Jurkat, Clone E6-1 (cell line): ENCODE measurements around the gene MLPH.

Source experiments
- DNase-seq: peaks from one replicate; pipeline ENCODE4 v3.0.0-alpha.2; 2011; ENCODE audit warnings: low read depth, low spot score
- H3K4me3 ChIP-seq: 2 replicates; pipeline ENCODE4 v1.5.1; 2011; ENCODE audit warnings: mild to moderate bottlenecking, low read length, control low read depth, moderate library complexity

Gene MLPH

DNA sequence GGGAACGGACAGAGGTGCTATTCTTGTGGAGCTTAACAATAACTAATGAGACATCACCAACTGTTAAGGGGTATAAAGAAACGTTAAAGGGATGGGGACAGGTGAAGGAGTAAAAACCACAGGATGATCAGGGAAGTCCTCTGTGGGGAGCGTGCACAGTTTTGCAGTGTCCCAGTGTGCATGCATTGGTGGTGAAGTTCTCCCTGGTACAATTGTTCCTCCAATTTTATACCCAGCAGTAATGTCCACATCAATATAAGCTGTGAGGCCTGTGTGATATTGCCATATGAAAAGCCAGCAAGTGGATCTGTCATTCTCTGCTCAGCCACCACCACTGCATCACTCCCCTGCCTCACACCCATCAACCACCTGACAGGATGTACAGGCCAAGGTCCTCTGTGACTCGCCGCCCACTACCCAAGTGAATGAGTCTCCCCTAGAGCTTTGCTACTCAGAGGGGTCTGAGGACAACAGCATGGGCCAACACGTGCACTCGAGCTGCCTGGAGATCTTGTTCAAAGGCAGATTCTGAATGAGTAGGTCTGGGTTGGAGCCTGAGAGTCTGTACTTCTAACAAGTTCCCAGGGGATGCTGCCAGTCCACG, 4.6 kb downstream of the MLPH start:
- DNase-seq: no peak
- no peak overlapping the region for H3K4me3 ChIP-seq

- no peak overlapping the region for H3K4me3 ChIP-seq
- no peak for DNase-seq
Observed at GRCh38 chr2:237492137-237492890, 5.3 kb downstream of the MLPH start.

DNA sequence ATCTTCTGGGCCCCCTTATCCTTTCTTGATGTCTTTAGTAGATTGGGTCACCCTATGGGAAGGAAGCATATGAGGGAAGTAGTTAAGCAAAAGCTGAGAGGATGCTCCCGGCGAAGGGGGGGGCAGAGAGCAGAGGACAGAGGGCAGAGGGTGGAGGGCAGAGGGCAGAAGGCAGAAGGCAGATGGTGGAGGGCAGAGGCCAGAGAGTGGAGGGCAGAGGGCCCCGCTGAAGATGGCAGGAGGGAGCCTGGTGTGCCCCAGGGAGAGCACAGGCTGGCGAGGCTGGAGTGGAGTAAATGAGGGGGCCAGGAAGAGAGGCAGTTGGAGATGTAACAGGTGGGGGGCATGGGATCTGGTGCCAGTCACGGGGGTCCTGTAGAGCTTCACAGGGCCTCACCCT, 7.0 kb downstream of the MLPH start:
- no peak overlapping the region for H3K4me3 ChIP-seq

DNA sequence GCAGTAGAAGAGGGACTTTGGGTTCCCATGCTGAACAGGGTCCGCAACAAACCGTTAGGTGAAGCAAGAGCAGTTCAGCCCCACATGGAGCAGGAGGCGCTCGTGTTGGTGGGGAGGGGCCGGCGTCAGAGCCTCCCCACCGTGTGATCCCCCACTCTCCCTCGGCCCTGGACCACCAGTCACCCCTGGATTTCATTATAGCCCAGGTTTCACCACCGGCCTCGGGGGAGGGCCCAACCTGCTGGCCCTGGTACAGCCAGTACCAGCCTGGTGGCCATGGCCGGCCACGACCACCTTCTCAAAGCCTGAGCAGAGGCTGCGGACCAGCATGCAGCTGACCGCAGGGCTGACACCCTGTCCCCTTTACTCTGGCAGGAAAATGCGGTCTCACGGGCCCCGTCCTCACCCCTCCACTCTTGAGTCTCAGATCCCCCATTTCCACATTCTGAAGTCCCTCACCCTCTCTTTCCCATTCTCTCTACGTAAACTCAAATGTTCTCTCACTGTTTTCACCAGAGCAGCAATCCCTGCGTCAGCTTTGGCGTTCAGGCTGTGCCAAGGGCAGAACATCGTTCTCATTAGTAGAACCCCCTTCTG, 8.6 kb downstream of the MLPH start:
- DNase-seq: no peak
- no peak overlapping the region for H3K4me3 ChIP-seq

More for the DNA sequence above, 7.0 kb downstream of the MLPH start:
- DNase-seq: no peak

DNA sequence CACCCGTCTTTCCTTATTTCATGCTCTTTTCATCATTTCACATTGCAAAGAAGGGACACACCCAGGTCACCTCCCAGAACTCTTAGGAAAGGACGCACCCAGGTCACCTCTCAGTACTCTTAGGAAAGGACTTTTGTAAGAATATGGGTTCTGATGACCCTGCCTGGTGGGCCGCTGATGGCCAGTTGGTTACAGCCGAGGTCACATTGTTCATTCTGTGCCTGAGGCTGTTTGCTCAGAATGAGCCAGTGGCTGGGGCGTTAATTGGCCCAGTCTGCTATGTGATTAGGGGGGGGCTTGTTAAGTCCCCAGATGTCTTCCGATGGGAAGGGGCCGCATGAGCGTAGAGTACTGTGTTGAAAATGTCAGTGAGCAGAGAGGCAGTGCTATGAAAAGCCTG, 9.4 kb downstream of the MLPH start:
- DNase-seq: no peak
- no peak overlapping the region for H3K4me3 ChIP-seq

GRCh38 chr2:237497009-237497837, 10.2 kb downstream of the MLPH start:
- no peak for DNase-seq
- no peak overlapping the region for H3K4me3 ChIP-seq

- DNase-seq: no peak
- no peak overlapping the region for H3K4me3 ChIP-seq
Observed at GRCh38 chr2:237497838-237498186, 10.8 kb downstream of the MLPH start.

DNA sequence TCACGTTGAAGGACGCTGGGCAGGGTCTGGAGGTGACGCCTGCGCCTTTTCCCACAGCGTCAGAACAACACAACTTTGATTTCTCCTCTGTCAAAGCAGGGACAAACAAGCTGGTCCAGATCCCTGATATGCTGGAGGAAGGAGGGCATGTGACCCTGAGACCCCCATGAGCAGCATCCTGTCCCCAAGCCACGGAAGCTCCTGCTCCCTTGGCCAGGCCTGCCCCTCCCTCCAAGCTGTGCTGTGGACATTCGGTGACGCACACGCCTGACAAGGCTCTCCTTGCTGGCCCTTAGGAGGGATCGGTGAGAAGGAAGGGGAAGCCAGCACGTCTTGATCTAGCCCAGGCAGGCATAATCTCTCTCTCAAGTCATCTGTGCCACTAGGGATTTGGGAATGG, 11.3 kb downstream of the MLPH start:
- no peak overlapping the region for H3K4me3 ChIP-seq
- DNase-seq: no peak

GRCh38 chr2:237500681-237501424, 13.8 kb downstream of the MLPH start:
- no peak overlapping the region for H3K4me3 ChIP-seq
- DNase-seq: no peak

DNA sequence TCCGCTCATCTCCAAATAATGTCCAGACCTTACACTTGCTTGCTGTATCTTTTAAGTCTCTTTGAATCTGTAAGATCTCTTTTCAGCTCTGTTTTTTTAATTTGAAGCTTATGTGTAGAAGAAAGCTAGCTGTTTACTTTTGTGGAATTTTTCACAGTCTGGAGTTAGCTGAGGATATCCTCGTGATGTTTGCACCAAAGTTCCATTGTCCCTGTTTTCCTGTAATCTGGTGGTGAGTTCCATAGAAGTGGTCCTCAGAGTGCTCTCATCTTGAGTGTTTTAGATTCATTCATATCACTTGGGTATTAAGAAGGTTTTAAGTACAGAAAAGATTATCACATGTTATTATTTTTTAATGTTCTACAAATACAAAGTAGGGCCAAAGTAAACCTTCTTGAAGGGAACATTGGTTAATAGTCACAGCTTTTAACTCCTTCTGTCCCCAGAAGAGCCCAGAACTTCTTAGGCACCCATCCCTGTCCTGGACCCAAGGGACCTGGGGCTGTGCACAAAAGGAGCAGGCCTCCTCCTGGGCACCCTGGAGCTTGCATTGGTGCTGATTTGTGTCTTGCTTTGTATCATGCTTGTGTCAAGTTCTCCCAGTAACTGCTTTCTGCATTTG, 15.0 kb downstream of the MLPH start:
- no peak overlapping the region for H3K4me3 ChIP-seq
- no peak for DNase-seq

GRCh38 chr2:237503201-237503600, 16.1 kb downstream of the MLPH start:
- DNase-seq: no peak
- H3K4me3 ChIP-seq: no peak overlapping the region

DNA sequence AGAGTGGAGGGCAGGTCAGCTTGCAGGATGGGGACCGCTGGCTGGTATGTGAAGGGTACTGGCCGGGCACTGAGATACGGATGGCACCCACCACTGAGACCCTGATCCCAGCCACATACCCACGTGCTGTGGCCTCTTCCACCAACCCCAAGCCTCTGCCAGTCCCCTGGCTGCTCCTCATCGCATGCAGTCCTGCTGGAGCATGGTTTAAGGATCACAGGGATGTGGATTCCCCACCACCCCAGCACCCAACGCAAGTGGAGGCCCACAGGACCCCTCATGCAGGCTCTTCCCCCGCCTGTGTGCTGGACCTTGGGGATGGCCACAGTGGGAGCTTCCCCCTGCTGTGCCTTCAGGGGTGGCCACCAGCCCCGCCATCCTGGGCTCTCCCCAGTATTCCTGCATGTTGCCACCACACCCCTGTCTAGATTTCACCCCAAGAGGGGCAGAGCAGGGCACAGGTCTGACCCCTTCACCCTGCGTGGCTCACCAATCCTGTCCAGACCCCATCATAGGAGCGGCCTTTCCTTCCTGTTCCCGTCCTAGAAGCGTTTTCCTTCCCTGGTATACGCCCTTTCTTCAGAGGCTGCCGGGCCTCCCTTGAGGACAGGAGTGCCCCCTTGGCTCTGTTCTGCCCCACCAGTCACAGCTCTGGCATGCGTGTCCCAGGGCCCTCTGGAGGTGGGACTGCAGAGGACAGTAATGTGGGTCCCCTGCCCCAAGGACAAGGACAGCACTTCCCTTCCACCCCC, 18.3 kb downstream of the MLPH start:
- DNase-seq: no peak
- no peak overlapping the region for H3K4me3 ChIP-seq

DNA sequence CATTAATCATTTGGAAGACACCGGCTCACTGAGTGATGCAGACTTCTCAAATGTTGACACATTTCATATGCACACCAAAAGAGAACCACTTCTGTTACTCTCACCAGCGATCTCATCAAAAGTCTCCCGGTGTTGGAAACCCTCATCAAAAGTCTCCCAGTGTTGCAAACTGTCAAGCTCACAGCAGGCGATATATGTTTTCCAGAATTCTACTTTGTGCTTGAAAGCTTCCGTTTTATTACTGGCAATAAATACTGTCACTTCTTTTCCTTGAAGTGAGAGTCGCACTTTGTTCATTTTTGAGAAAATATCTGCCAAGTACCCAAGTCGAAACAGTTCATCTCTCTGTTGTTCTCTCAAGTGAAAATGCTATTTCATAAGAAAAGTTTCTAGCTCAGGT, 20.5 kb downstream of the MLPH start:
- DNase-seq: no peak
- no peak overlapping the region for H3K4me3 ChIP-seq

GRCh38 chr2:237508361-237508760, 21.3 kb downstream of the MLPH start:
- no peak overlapping the region for H3K4me3 ChIP-seq
- DNase-seq: no peak

GRCh38 chr2:237509151-237509550, 22.1 kb downstream of the MLPH start:
- H3K4me3 ChIP-seq: no peak overlapping the region
- DNase-seq: no peak

DNA sequence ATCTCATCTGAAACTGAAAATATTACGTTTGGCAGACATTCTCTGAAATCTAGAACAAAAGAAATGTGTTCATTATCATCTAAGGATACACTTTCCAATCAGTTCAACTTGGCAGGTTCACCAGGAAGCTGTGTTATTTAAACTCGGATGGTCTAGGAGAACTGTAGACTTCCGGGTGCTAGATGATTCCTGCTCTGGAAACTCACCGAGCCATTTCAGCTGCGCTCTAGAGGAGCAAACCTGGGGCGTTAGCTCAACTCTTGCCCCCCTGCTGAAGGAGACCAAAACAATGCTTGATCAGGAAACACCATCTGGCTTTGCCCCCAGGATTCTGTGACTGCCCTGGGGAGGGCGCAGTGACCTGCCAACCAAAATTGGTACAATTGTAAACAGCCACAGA, 22.9 kb downstream of the MLPH start:
- no peak overlapping the region for H3K4me3 ChIP-seq
- no peak for DNase-seq

DNA sequence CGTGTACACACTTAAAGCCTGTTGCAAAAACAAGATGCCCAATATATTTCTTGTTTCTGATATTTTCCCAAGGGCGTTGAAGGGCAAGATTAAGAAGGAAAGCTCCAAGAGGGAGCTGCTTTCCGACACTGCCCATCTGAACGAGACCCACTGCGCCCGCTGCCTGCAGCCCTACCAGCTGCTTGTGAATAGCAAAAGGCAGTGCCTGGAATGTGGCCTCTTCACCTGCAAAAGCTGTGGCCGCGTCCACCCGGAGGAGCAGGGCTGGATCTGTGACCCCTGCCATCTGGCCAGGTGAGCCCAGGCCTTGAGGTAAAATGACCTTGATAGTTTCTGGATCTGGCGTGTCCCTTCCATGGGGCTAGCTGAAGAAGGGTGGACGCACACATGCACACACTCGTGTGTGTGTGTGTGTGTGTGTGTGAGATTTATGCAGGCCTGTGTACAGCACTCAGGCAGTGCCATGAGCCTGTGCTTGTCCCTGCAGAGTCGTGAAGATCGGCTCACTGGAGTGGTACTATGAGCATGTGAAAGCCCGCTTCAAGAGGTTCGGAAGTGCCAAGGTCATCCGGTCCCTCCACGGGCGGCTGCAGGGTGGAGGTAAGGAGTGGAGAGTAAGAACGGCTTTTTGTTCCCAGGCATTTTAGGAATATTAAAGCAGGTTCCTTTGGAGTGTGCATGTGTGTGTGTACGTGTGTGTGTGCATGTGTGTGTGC, 23.6 kb downstream of the MLPH start:
- no peak overlapping the region for H3K4me3 ChIP-seq
- no peak for DNase-seq

GRCh38 chr2:237511433-237511832, 24.4 kb downstream of the MLPH start:
- H3K4me3 ChIP-seq: no peak overlapping the region
- no peak for DNase-seq
